Calu3 (cell line): ENCODE data around the gene NHEJ1. TPM values are rescaled to one million over a fixed set of nuclear protein-coding genes. Genes with fewer than 3 reads are reported as not detected.

Experiments
- BruUV-seq: library from RNA; stranded (reverse); fragments of 400-500 nt; replicated peaks from 2 replicates; lab custom pipeline; 2021; lab: Mats Ljungman, UMichigan
- CTCF ChIA-PET: fragments of 300-600 bp; sonication (Branson Sonifier 250); formaldehyde crosslinking; loops from one replicate; lab custom pipeline; 2022; ENCODE audit warnings: antibody characterized with exemption; lab: Charles Lee
- DNase-seq: peaks from one replicate; pipeline ENCODE4 v3.0.0; 2022
- H3K27ac Mint-ChIP-seq: one replicate; pipeline ENCODE4 v1.8.0; 2022; ENCODE audit warnings: mixed read lengths; ENCODE audit not compliant: unreplicated experiment
- H3K27me3 Mint-ChIP-seq: one replicate; pipeline ENCODE4 v1.8.0; 2022; ENCODE audit warnings: mixed read lengths; ENCODE audit not compliant: unreplicated experiment
- H3K36me3 Mint-ChIP-seq: one replicate; pipeline ENCODE4 v1.8.0; 2022; ENCODE audit warnings: mild to moderate bottlenecking, moderate library complexity, mixed read lengths; ENCODE audit not compliant: insufficient read depth, unreplicated experiment
- H3K4me1 Mint-ChIP-seq: one replicate; pipeline ENCODE4 v1.8.0; 2022; ENCODE audit warnings: mild to moderate bottlenecking, low read depth, mixed read lengths; ENCODE audit not compliant: unreplicated experiment
- H3K4me3 Mint-ChIP-seq: one replicate; pipeline ENCODE4 v1.8.0; 2022; ENCODE audit warnings: mild to moderate bottlenecking, low read depth, moderate library complexity, mixed read lengths; ENCODE audit not compliant: unreplicated experiment
- H3K9me3 Mint-ChIP-seq: one replicate; pipeline ENCODE4 v1.8.0; 2022; ENCODE audit warnings: low read depth, mixed read lengths; ENCODE audit not compliant: unreplicated experiment
- CTCF ChIP-seq: fragments of 200-600 bp; IDR thresholded peaks from one replicate; pipeline ENCODE4 v1.8.0; 2022; ENCODE audit warnings: antibody characterized with exemption; ENCODE audit not compliant: unreplicated experiment
- intact Hi-C: fragments of 100-400 bp; cut with micrococcal nuclease; formaldehyde crosslinking; loops from one replicate; pipeline ENCODE4 v1.10.0; 2022; ENCODE audit not compliant: unreplicated experiment
- total RNA-seq: library from RNA; stranded (reverse); gene quantifications from 2 replicates; pipeline ENCODE4 v1.2.3, GENCODE V29; 2022

The NHEJ1 gene
- total RNA-seq, 1 experiment from 2014 or later = 12.4 TPM

DNA sequence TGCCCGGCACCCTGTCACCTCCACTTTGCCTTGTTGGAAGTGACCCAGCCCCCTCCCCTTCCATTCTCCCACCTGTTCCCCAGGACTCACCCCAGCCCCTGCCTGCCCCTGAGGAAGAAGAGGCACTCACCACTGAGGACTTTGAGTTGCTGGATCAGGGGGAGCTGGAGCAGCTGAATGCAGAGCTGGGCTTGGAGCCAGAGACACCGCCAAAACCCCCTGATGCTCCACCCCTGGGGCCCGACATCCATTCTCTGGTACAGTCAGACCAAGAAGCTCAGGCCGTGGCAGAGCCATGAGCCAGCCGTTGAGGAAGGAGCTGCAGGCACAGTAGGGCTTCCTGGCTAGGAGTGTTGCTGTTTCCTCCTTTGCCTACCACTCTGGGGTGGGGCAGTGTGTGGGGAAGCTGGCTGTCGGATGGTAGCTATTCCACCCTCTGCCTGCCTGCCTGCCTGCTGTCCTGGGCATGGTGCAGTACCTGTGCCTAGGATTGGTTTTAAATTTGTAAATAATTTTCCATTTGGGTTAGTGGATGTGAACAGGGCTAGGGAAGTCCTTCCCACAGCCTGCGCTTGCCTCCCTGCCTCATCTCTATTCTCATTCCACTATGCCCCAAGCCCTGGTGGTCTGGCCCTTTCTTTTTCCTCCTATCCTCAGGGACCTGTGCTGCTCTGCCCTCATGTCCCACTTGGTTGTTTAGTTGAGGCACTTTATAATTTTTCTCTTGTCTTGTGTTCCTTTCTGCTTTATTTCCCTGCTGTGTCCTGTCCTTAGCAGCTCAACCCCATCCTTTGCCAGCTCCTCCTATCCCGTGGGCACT, 21.9 kb upstream of the NHEJ1 start:
- CTCF ChIA-PET = interaction anchor here (0.5 to 1.6 kb wide), 3 partner anchors 11 to 203 kb away, joined by 3 to 8 read pairs (median 3); no protein-coding TSS in a partner anchor

DNA sequence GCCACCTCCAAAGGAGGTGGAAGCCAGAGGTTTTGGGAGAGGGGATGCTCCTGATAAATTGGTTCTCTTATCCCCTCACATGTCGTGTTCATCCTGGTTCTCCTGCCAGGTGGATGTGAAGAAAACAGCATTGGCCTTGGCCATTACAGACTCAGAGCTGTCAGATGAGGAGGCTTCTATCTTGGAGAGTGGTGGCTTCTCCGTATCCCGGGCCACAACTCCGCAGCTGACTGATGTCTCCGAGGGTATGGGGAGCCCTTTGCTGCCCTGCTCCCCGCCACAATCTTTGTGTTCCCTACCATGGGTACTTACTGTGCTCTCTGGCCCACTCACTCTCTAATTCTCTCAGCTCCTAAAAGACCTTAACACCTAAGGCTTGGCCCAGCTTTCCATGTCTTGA, 20.9 kb upstream of the NHEJ1 start:
- no peak for TF ChIP-seq CTCF
- DNase-seq = no peak
- Mint-ChIP-seq H3K36me3 (peaks cover 36% of the 10 kb centered on the region), H3K4me1 (peaks cover 21% of the 10 kb centered on the region), H3K27me3 (no peaks in the 10 kb centered on the region), H3K27ac (no peak overlapping the region), H3K9me3 (no peaks in the 10 kb centered on the region), H3K4me3 (no peak overlapping the region)
- no TSS peak for BruUV-seq
- intact Hi-C loops = no loop called here
- CTCF ChIA-PET = no interaction called here

More for the DNA sequence above, 21.9 kb upstream of the NHEJ1 start:
- BruUV-seq = no TSS peak
- H3K36me3 Mint-ChIP-seq = peaks cover 26% of the 10 kb centered on the region
- peaks cover 15% of the 10 kb centered on the region for H3K4me1 Mint-ChIP-seq
- no peak overlapping the region for H3K27ac Mint-ChIP-seq
- H3K4me3 Mint-ChIP-seq = no peak overlapping the region
- no peaks in the 10 kb centered on the region for H3K27me3 Mint-ChIP-seq
- H3K9me3 Mint-ChIP-seq = no peaks in the 10 kb centered on the region
- no peak for TF ChIP-seq CTCF
- DNase-seq = no peak
- intact Hi-C loops = no loop called here

GRCh38 chr2:219180961-219181360, 20.3 kb upstream of the NHEJ1 start:
- TF ChIP-seq CTCF = no peak
- Mint-ChIP-seq H3K9me3 (no peaks in the 10 kb centered on the region), H3K4me1 (peaks cover 21% of the 10 kb centered on the region), H3K27me3 (no peaks in the 10 kb centered on the region), H3K4me3 (no peak overlapping the region), H3K36me3 (peaks cover 42% of the 10 kb centered on the region), H3K27ac (no peak overlapping the region)
- BruUV-seq = no TSS peak
- no peak for DNase-seq
- CTCF ChIA-PET = interaction anchor here (0.6 kb wide), 1 partner anchor 207 kb away, joined by 3 read pairs; no protein-coding TSS in a partner anchor
- intact Hi-C loops = no loop called here

DNA sequence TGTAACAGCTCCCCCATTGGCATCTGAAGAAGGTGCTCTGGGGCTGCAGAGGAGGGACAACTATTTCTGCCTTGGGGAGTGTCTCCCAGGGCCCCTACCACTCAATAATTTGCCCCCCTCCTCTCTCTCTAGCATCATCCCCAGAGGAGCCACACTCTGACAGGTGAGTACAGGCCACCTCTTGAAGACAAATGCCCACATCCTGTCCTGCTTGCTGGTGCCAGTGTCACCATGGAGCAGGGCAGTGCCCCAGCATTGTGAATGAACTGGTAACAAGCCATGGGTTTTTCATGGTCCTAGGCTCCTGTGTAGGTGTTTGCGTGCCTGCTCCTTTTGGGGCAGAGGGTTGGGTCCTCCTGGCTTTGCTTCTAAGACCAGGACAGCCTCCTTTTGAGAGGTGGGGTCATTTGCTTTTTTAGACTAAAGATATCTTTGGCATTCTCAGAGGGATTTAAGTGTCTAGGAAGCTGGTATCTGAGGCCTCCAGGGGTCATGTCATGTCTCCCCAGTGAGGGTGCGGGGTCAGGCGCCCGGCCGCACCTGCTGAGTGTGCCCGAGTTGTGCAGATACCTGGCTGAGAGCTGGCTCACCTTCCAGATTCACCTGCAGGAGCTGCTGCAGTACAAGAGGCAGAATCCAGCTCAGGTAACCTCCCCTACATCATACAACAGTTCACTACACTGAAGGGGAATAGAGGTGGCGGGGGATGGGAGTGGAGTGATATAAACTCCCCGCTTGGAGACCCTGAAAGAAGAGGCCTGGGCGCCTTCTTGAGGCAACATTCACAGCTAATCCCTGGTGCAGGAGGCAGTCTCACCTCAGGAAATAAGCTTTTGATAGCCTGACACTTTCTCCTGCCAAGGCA, 19.2 kb upstream of the NHEJ1 start:
- H3K4me3 Mint-ChIP-seq = no peak overlapping the region
- no peaks in the 10 kb centered on the region for H3K9me3 Mint-ChIP-seq
- H3K4me1 Mint-ChIP-seq = peaks cover 21% of the 10 kb centered on the region
- intact Hi-C loops = loop anchor here (5.0 kb wide), 1 partner anchor 117 kb away; no protein-coding TSS in a partner anchor
- DNase-seq = no peak
- no peaks in the 10 kb centered on the region for H3K27me3 Mint-ChIP-seq
- no peak for TF ChIP-seq CTCF
- H3K36me3 Mint-ChIP-seq = peaks cover 52% of the 10 kb centered on the region
- CTCF ChIA-PET = interaction anchor here (0.6 kb wide), 1 partner anchor 182 kb away, joined by 4 read pairs; no protein-coding TSS in a partner anchor
- H3K27ac Mint-ChIP-seq = no peak overlapping the region
- BruUV-seq = no TSS peak
